ENCODE results near the gene TNPO1. TPM values are rescaled to one million over a fixed set of nuclear protein-coding genes. Genes with fewer than 3 reads are reported as not detected.

Gene TNPO1
- total RNA-seq, 1 experiment from 2014 or later = 148 TPM

DNA sequence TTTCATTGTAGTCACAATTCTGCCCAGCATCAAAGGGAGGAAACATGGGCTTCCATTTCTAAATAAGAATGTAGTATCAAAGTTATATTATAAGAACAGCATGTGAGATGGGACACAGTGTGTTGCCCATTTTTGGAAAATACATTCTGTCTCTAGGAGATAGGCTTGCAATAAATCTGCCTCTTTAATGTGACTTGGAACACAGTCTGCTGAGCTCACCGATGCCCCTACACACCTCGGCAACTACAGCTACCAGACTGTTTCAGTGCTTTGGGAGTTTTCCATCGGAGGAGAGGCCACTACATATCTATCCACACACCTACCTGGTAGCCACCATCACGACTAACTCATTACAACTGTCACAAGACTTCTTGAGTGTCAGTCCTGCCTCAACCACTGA, 120.4 kb downstream of the TNPO1 start:
- no peaks in the 10 kb centered on the region for H3K36me3 ChIP-seq (ENCODE audit: control insufficient read depth, insufficient read depth, low read length)
- intact Hi-C loops (cut with micrococcal nuclease; ENCODE audit: unreplicated experiment) = no loop called here
- H3K27me3 Mint-ChIP-seq (ENCODE audit: insufficient read depth, unreplicated experiment) = peaks cover 17% of the 10 kb centered on the region
- peaks cover 22% of the 10 kb centered on the region for H3K4me1 Mint-ChIP-seq (ENCODE audit: low read depth, unreplicated experiment)
- no peak overlapping the region for H3K27ac Mint-ChIP-seq (ENCODE audit: unreplicated experiment)
- CTCF ChIA-PET = no interaction called here
- no TSS peak for BruUV-seq (replicated peaks)
- H3K9me3 ChIP-seq = peaks cover 9% of the 10 kb centered on the region; the same call in 1 of the 2 replicates
- POLR2A ChIA-PET = no interaction called here
- H3K9me3 Mint-ChIP-seq (ENCODE audit: unreplicated experiment) = no peaks in the 10 kb centered on the region
- 0 out of 2 replicates have a peak, but pooled peaks cover 11% of the 10 kb centered on the region for H3K4me1 ChIP-seq
- no peak overlapping the region for H3K4me3 Mint-ChIP-seq (ENCODE audit: unreplicated experiment)
- H3K4me3 ChIP-seq (ENCODE audit: low read depth, low read length) = no peak overlapping the region
- no peaks in the 10 kb centered on the region for H3K36me3 Mint-ChIP-seq (ENCODE audit: insufficient read depth, unreplicated experiment)
- DNase-seq = no peak
- H3K27me3 ChIP-seq (replicated peaks; ENCODE audit: control insufficient read depth, insufficient read depth, low read length) = no peaks in the 10 kb centered on the region
- no peak for TF ChIP-seq CTCF (IDR thresholded peaks at IDR 0.05; ENCODE audit: insufficient read depth in 1 of 2, low read depth in 1 of 2, low read length in 1 of 2, severe bottlenecking in 1 of 2, unreplicated experiment in 1 of 2)

GRCh38 chr5:72937517-72938061, 121.1 kb downstream of the TNPO1 start:
- peaks cover 22% of the 10 kb centered on the region for H3K4me1 Mint-ChIP-seq (ENCODE audit: low read depth, unreplicated experiment)
- intact Hi-C loops (cut with micrococcal nuclease; ENCODE audit: unreplicated experiment) = no loop called here
- peaks cover 17% of the 10 kb centered on the region for H3K27me3 Mint-ChIP-seq (ENCODE audit: insufficient read depth, unreplicated experiment)
- no peak overlapping the region for H3K4me3 Mint-ChIP-seq (ENCODE audit: unreplicated experiment)
- TF ChIP-seq CTCF (IDR thresholded peaks at IDR 0.05; ENCODE audit: insufficient read depth in 1 of 2, low read depth in 1 of 2, low read length in 1 of 2, severe bottlenecking in 1 of 2, unreplicated experiment in 1 of 2) = no peak
- peaks cover 9% of the 10 kb centered on the region; the same call in 1 of the 2 replicates for H3K9me3 ChIP-seq
- no TSS peak for BruUV-seq (replicated peaks)
- H3K27ac Mint-ChIP-seq (ENCODE audit: unreplicated experiment) = no peak overlapping the region
- ChIA-PET POLR2A (interaction anchor here (0.6 kb wide), 1 partner anchor 291 kb away, joined by 4 read pairs; no protein-coding TSS in a partner anchor), CTCF (no interaction called here)
- no peak overlapping the region for H3K4me3 ChIP-seq (ENCODE audit: low read depth, low read length)
- H3K9me3 Mint-ChIP-seq (ENCODE audit: unreplicated experiment) = no peaks in the 10 kb centered on the region
- no peaks in the 10 kb centered on the region for H3K27me3 ChIP-seq (replicated peaks; ENCODE audit: control insufficient read depth, insufficient read depth, low read length)
- H3K36me3 Mint-ChIP-seq (ENCODE audit: insufficient read depth, unreplicated experiment) = no peaks in the 10 kb centered on the region
- 0 out of 2 replicates have a peak, but pooled peaks cover 11% of the 10 kb centered on the region for H3K4me1 ChIP-seq
- no peaks in the 10 kb centered on the region for H3K36me3 ChIP-seq (ENCODE audit: control insufficient read depth, insufficient read depth, low read length)
- no peak for DNase-seq

- Histone ChIP-seq H3K4me1 (0 out of 2 replicates have a peak, but pooled peaks cover 11% of the 10 kb centered on the region), H3K36me3 (ENCODE audit: control insufficient read depth, insufficient read depth, low read length) (no peaks in the 10 kb centered on the region), H3K9me3 (peaks cover 9% of the 10 kb centered on the region; the same call in 1 of the 2 replicates), H3K27me3 (replicated peaks; ENCODE audit: control insufficient read depth, insufficient read depth, low read length) (no peaks in the 10 kb centered on the region), H3K4me3 (ENCODE audit: low read depth, low read length) (no peak overlapping the region)
- no peak overlapping the region for H3K4me3 Mint-ChIP-seq (ENCODE audit: unreplicated experiment)
- no peaks in the 10 kb centered on the region for H3K9me3 Mint-ChIP-seq (ENCODE audit: unreplicated experiment)
- H3K27me3 Mint-ChIP-seq (ENCODE audit: insufficient read depth, unreplicated experiment) = peaks cover 19% of the 10 kb centered on the region
- intact Hi-C loops (cut with micrococcal nuclease; ENCODE audit: unreplicated experiment) = no loop called here
- BruUV-seq (replicated peaks) = no TSS peak
- H3K27ac Mint-ChIP-seq (ENCODE audit: unreplicated experiment) = no peak overlapping the region
- H3K4me1 Mint-ChIP-seq (ENCODE audit: low read depth, unreplicated experiment) = peaks cover 22% of the 10 kb centered on the region
- no peak for DNase-seq
- ChIA-PET CTCF (no interaction called here), POLR2A (no interaction called here)
- TF ChIP-seq CTCF (IDR thresholded peaks at IDR 0.05; ENCODE audit: insufficient read depth in 1 of 2, low read depth in 1 of 2, low read length in 1 of 2, severe bottlenecking in 1 of 2, unreplicated experiment in 1 of 2) = no peak
- H3K36me3 Mint-ChIP-seq (ENCODE audit: insufficient read depth, unreplicated experiment) = no peaks in the 10 kb centered on the region
Observed at GRCh38 chr5:72938206-72938605, 121.7 kb downstream of the TNPO1 start.
